ENCODE data around the gene EHBP1L1.

DNA sequence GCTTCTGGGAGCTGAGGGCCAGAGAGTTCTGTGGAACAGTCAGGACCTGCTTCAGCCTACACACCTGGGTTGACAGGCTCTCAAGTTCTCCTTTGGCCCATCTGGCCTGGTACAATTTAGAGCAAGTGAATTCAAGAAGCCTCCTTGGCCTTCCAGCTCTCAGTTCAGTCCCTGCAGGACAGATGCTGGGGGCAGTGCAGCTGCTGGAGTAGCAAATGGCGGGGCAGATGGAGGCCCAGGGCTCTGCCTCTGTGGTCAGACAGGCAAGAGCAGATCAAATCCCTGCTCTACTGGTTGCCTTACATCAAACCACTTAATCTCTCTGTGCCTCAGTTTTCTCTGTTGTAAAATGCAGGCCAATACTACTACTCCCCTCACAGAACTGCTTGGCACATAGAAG is 28.4 kb downstream of the EHBP1L1 start:
- TF ChIP-seq, protein P1, sequence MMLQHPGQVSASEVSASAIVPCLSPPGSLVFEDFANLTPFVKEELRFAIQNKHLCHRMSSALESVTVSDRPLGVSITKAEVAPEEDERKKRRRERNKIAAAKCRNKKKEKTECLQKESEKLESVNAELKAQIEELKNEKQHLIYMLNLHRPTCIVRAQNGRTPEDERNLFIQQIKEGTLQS (IDR thresholded peaks at IDR 0.05), result no peak
- TF ChIP-seq, protein P2, sequence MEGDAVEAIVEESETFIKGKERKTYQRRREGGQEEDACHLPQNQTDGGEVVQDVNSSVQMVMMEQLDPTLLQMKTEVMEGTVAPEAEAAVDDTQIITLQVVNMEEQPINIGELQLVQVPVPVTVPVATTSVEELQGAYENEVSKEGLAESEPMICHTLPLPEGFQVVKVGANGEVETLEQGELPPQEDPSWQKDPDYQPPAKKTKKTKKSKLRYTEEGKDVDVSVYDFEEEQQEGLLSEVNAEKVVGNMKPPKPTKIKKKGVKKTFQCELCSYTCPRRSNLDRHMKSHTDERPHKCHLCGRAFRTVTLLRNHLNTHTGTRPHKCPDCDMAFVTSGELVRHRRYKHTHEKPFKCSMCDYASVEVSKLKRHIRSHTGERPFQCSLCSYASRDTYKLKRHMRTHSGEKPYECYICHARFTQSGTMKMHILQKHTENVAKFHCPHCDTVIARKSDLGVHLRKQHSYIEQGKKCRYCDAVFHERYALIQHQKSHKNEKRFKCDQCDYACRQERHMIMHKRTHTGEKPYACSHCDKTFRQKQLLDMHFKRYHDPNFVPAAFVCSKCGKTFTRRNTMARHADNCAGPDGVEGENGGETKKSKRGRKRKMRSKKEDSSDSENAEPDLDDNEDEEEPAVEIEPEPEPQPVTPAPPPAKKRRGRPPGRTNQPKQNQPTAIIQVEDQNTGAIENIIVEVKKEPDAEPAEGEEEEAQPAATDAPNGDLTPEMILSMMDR (IDR thresholded peaks at IDR 0.05; ENCODE audit: low read depth, low read length, missing input control), result no peak
- TF ChIP-seq, protein P3, sequence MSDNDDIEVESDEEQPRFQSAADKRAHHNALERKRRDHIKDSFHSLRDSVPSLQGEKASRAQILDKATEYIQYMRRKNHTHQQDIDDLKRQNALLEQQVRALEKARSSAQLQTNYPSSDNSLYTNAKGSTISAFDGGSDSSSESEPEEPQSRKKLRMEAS (IDR thresholded peaks at IDR 0.05), result no peak
- TF ChIP-seq, protein P4, sequence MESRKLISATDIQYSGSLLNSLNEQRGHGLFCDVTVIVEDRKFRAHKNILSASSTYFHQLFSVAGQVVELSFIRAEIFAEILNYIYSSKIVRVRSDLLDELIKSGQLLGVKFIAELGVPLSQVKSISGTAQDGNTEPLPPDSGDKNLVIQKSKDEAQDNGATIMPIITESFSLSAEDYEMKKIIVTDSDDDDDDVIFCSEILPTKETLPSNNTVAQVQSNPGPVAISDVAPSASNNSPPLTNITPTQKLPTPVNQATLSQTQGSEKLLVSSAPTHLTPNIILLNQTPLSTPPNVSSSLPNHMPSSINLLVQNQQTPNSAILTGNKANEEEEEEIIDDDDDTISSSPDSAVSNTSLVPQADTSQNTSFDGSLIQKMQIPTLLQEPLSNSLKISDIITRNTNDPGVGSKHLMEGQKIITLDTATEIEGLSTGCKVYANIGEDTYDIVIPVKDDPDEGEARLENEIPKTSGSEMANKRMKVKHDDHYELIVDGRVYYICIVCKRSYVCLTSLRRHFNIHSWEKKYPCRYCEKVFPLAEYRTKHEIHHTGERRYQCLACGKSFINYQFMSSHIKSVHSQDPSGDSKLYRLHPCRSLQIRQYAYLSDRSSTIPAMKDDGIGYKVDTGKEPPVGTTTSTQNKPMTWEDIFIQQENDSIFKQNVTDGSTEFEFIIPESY (IDR thresholded peaks at IDR 0.05), result no peak
- TF ChIP-seq GABPA (IDR thresholded peaks at IDR 0.05 in 1 of 2, conservative IDR thresholded peaks at IDR 0.05 in 1 of 2), result no peak
- no peak for TF ChIP-seq YY1 (IDR thresholded peaks at IDR 0.05)
- TF ChIP-seq HNF4G (IDR thresholded peaks at IDR 0.05), result no peak

Data from liver (tissue), 3 donors.